A673 (cell line): ENCODE measurements around the gene SIRT6.

Source experiments
- EZH2 ChIP-seq: fragments of 200-600 bp; sonication (generic); IDR thresholded peaks from 2 replicates; pipeline ENCODE4 v1.6.1; 2017; ENCODE audit warnings: borderline replicate concordance, low read depth, mild to moderate bottlenecking, mixed read lengths, antibody characterized with exemption, low read length; ENCODE audit not compliant: poor library complexity, severe bottlenecking
- TF ChIP-seq, protein P1 (sequence below): fragments of 300-800, 200-600 bp; sonication (generic); conservative IDR thresholded peaks from 2 replicates; pipeline ENCODE4 v1.5.1; 2017; ENCODE audit warnings: low read depth, mild to moderate bottlenecking, antibody characterized with exemption, low read length, moderate library complexity, mixed read lengths

- no peak for TF ChIP-seq EZH2
- TF ChIP-seq, protein P1, sequence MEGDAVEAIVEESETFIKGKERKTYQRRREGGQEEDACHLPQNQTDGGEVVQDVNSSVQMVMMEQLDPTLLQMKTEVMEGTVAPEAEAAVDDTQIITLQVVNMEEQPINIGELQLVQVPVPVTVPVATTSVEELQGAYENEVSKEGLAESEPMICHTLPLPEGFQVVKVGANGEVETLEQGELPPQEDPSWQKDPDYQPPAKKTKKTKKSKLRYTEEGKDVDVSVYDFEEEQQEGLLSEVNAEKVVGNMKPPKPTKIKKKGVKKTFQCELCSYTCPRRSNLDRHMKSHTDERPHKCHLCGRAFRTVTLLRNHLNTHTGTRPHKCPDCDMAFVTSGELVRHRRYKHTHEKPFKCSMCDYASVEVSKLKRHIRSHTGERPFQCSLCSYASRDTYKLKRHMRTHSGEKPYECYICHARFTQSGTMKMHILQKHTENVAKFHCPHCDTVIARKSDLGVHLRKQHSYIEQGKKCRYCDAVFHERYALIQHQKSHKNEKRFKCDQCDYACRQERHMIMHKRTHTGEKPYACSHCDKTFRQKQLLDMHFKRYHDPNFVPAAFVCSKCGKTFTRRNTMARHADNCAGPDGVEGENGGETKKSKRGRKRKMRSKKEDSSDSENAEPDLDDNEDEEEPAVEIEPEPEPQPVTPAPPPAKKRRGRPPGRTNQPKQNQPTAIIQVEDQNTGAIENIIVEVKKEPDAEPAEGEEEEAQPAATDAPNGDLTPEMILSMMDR: no peak
These were observed 37.8 kb upstream of the SIRT6 start for GRCh38 chr19:4220188-4220587.
